ENCODE data around the gene THRAP3. TPM values are rescaled to one million over a fixed set of nuclear protein-coding genes. Genes with fewer than 3 reads are reported as not detected.

The THRAP3 gene
- total and polyA plus RNA-seq, 2 experiments from 2014 or later, result 127 to 161 TPM

DNA sequence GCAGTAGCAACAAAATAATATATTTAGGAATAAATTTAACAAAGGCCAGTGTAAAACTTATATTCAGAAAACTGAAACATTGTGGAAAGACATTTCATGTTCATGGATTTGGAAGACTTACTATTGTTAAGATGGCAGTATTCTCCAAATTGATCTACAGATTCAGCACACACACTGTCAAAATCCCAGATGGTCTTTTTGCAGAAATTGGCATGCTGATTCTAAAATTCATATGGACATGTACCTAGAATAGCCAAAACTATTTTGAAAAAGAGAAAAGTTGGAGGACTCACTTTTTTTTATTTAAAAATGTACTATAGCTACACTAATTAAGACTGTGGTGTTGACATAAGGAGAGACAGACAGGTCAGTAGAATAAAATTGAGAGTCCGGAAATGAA, 50.0 kb downstream of the THRAP3 start:
- H3K9me3 Mint-ChIP-seq, result no peaks in the 10 kb centered on the region
- Histone ChIP-seq H3K27me3 (ENCODE audit: insufficient read depth) (no peaks in the 10 kb centered on the region), H2AFZ (no peak overlapping the region), H3K27ac (ENCODE audit: low read depth) (no peak overlapping the region), H3F3A (replicated peaks; ENCODE audit: low read depth) (0 out of 2 replicates have a peak, but pooled peaks cover 4% of the 10 kb centered on the region), H3K4me2 (no peak overlapping the region), H3K4me1 (ENCODE audit: insufficient read depth) (no peaks in the 10 kb centered on the region), H3K9me2 (ENCODE audit: insufficient read depth) (no peaks in the 10 kb centered on the region), H3K79me2 (replicated peaks; ENCODE audit: insufficient read depth) (peaks cover 92% of the 10 kb centered on the region), H4K20me1 (replicated peaks; ENCODE audit: insufficient read depth) (peaks cover 34% of the 10 kb centered on the region), H3K4me3 (no peak overlapping the region), H3K36me3 (ENCODE audit: insufficient read depth) (no peaks in the 10 kb centered on the region)
- no peak for TF ChIP-seq JUNB (IDR thresholded peaks at IDR 0.05; ENCODE audit: unreplicated experiment)
- no peak for ATAC-seq
- DNase-seq (ENCODE audit: low spot score), result no peak
- no peaks in the 10 kb centered on the region for H3K4me1 Mint-ChIP-seq
- no peak overlapping the region for H3K4me3 Mint-ChIP-seq
- peaks cover 5% of the 10 kb centered on the region for H3K27me3 Mint-ChIP-seq (ENCODE audit: insufficient read depth, low read depth, poor library complexity)
- no peak overlapping the region for H3K27ac Mint-ChIP-seq
- H3K36me3 Mint-ChIP-seq (ENCODE audit: low read depth), result peaks cover 40% of the 10 kb centered on the region

- Histone ChIP-seq H3K4me3 (no peak overlapping the region), H3K4me1 (ENCODE audit: insufficient read depth) (no peaks in the 10 kb centered on the region), H3K27ac (ENCODE audit: low read depth) (no peak overlapping the region; the same call in 1 of the 2 replicates), H3K79me2 (replicated peaks; ENCODE audit: insufficient read depth) (peaks cover 93% of the 10 kb centered on the region), H3K4me2 (no peak overlapping the region), H3K27me3 (ENCODE audit: insufficient read depth) (no peaks in the 10 kb centered on the region), H3K9me2 (ENCODE audit: insufficient read depth) (no peaks in the 10 kb centered on the region), H4K20me1 (replicated peaks; ENCODE audit: insufficient read depth) (peaks cover 45% of the 10 kb centered on the region), H3F3A (replicated peaks; ENCODE audit: low read depth) (no peaks in the 10 kb centered on the region; the same call in none of the 2 replicates), H3K36me3 (ENCODE audit: insufficient read depth) (no peaks in the 10 kb centered on the region), H2AFZ (no peak overlapping the region)
- H3K27me3 Mint-ChIP-seq (ENCODE audit: insufficient read depth, low read depth, poor library complexity), result peaks cover 5% of the 10 kb centered on the region
- no peaks in the 10 kb centered on the region for H3K9me3 Mint-ChIP-seq
- H3K4me3 Mint-ChIP-seq, result no peak overlapping the region
- ATAC-seq (no peak), DNase-seq (ENCODE audit: low spot score) (no peak)
- H3K36me3 Mint-ChIP-seq (ENCODE audit: low read depth), result peaks cover 31% of the 10 kb centered on the region
- no peak overlapping the region for H3K27ac Mint-ChIP-seq
- H3K4me1 Mint-ChIP-seq, result no peaks in the 10 kb centered on the region
- no peak for TF ChIP-seq ZNF331 (CRISPR knock-in tag; IDR thresholded peaks at IDR 0.05; ENCODE audit: low read depth)
- no peak for TF ChIP-seq JUNB (IDR thresholded peaks at IDR 0.05; ENCODE audit: unreplicated experiment)
- TF ChIP-seq STAT1 (IDR thresholded peaks at IDR 0.05; ENCODE audit: unreplicated experiment), result no peak
- TF ChIP-seq, protein P1, sequence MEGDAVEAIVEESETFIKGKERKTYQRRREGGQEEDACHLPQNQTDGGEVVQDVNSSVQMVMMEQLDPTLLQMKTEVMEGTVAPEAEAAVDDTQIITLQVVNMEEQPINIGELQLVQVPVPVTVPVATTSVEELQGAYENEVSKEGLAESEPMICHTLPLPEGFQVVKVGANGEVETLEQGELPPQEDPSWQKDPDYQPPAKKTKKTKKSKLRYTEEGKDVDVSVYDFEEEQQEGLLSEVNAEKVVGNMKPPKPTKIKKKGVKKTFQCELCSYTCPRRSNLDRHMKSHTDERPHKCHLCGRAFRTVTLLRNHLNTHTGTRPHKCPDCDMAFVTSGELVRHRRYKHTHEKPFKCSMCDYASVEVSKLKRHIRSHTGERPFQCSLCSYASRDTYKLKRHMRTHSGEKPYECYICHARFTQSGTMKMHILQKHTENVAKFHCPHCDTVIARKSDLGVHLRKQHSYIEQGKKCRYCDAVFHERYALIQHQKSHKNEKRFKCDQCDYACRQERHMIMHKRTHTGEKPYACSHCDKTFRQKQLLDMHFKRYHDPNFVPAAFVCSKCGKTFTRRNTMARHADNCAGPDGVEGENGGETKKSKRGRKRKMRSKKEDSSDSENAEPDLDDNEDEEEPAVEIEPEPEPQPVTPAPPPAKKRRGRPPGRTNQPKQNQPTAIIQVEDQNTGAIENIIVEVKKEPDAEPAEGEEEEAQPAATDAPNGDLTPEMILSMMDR (conservative IDR thresholded peaks at IDR 0.05; ENCODE audit: low read depth in 2 of 2), result no peak
- TF ChIP-seq EZH2phosphoT487 (IDR thresholded peaks at IDR 0.05; ENCODE audit: unreplicated experiment), result no peak
- no peak for TF ChIP-seq ZNF114 (CRISPR knock-in tag; IDR thresholded peaks at IDR 0.05)
- no peak for TF ChIP-seq POLR2AphosphoS5 (IDR thresholded peaks at IDR 0.05; ENCODE audit: low read depth)
- TF ChIP-seq EZH2 (IDR thresholded peaks at IDR 0.05; ENCODE audit: low read depth, unreplicated experiment), result no peak
- no peak for TF ChIP-seq NANOG (IDR thresholded peaks at IDR 0.05; ENCODE audit: borderline replicate concordance)
- no peak for TF ChIP-seq CREB1 (CRISPR knock-in tag; IDR thresholded peaks at IDR 0.05; ENCODE audit: low read depth)
- TF ChIP-seq, protein P2, sequence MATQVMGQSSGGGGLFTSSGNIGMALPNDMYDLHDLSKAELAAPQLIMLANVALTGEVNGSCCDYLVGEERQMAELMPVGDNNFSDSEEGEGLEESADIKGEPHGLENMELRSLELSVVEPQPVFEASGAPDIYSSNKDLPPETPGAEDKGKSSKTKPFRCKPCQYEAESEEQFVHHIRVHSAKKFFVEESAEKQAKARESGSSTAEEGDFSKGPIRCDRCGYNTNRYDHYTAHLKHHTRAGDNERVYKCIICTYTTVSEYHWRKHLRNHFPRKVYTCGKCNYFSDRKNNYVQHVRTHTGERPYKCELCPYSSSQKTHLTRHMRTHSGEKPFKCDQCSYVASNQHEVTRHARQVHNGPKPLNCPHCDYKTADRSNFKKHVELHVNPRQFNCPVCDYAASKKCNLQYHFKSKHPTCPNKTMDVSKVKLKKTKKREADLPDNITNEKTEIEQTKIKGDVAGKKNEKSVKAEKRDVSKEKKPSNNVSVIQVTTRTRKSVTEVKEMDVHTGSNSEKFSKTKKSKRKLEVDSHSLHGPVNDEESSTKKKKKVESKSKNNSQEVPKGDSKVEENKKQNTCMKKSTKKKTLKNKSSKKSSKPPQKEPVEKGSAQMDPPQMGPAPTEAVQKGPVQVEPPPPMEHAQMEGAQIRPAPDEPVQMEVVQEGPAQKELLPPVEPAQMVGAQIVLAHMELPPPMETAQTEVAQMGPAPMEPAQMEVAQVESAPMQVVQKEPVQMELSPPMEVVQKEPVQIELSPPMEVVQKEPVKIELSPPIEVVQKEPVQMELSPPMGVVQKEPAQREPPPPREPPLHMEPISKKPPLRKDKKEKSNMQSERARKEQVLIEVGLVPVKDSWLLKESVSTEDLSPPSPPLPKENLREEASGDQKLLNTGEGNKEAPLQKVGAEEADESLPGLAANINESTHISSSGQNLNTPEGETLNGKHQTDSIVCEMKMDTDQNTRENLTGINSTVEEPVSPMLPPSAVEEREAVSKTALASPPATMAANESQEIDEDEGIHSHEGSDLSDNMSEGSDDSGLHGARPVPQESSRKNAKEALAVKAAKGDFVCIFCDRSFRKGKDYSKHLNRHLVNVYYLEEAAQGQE (IDR thresholded peaks at IDR 0.05; ENCODE audit: unreplicated experiment), result no peak
- TF ChIP-seq, protein P3, sequence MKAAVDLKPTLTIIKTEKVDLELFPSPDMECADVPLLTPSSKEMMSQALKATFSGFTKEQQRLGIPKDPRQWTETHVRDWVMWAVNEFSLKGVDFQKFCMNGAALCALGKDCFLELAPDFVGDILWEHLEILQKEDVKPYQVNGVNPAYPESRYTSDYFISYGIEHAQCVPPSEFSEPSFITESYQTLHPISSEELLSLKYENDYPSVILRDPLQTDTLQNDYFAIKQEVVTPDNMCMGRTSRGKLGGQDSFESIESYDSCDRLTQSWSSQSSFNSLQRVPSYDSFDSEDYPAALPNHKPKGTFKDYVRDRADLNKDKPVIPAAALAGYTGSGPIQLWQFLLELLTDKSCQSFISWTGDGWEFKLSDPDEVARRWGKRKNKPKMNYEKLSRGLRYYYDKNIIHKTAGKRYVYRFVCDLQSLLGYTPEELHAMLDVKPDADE (IDR thresholded peaks at IDR 0.05), result no peak
Measured at GRCh38 chr1:36276688-36277087, 52.4 kb downstream of the THRAP3 start.
